ENCODE data around the gene TXNRD2.

Gene TXNRD2

GRCh38 chr22:19847345-19847632, 94.3 kb downstream of the TXNRD2 start:
- H3K27me3 ChIP-seq (ENCODE audit: insufficient read depth, low read length), result no peaks in the 10 kb centered on the region
- peaks cover 5% of the 10 kb centered on the region; the same call in 1 of the 2 replicates for H3K36me3 ChIP-seq (ENCODE audit: insufficient read depth, low read length)
- no peak overlapping the region for H3K4me3 ChIP-seq (ENCODE audit: low read depth, low read length)
- H3K4me1 ChIP-seq (ENCODE audit: control insufficient read depth, insufficient read depth, low read length, unreplicated experiment), result peaks cover 12% of the 10 kb centered on the region
- H2AFZ ChIP-seq (ENCODE audit: low read length, unreplicated experiment), result no peak overlapping the region
- no peak overlapping the region for H3K27ac ChIP-seq (ENCODE audit: low read depth, low read length)
- peaks cover 18% of the 10 kb centered on the region for H3K79me2 ChIP-seq (ENCODE audit: control insufficient read depth, insufficient read depth, low read length, unreplicated experiment)

- H3K79me2 ChIP-seq (ENCODE audit: control insufficient read depth, insufficient read depth, low read length, unreplicated experiment), result peaks cover 13% of the 10 kb centered on the region
- H3K36me3 ChIP-seq (ENCODE audit: insufficient read depth, low read length), result peaks cover 5% of the 10 kb centered on the region; the same call in 1 of the 2 replicates
Measured at GRCh38 chr22:19846620-19847344, 94.8 kb downstream of the TXNRD2 start.

DNA sequence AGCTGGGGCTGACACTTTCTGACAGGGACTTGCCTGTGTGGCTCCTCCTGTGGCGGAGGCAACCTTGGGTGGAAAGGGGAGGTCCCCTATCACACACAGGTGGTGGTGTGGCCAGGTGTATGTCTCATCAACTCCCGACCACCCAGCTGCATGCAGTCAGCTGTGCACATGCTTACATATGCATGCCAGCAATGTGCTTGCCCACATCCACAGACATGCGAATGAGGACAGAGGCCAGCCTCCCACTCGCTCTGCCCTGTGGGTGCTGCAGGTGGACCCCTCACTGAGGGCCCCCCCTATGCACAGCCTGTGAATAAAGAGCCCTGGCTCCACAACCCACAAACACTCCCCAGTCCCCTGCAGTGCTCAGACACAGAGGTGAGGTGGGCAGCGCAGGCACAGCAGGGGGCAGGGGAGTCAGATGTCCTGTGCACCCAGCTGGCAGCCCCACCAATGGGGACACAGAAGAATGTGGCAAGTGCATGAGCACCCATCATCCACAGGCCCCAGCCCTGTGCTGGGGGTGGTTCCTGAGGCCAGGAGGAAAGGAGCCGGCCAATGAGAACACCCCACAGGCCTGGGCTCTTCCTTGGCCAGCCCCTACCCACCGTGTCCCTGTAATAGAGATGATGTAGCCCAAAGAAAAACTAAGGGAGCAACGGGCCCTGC, 96.4 kb downstream of the TXNRD2 start:
- no peaks in the 10 kb centered on the region for H3K27me3 ChIP-seq (ENCODE audit: insufficient read depth, low read length)
- no peak overlapping the region for H2AFZ ChIP-seq (ENCODE audit: low read length, unreplicated experiment)
- H3K4me1 ChIP-seq (ENCODE audit: control insufficient read depth, insufficient read depth, low read length, unreplicated experiment), result peaks cover 12% of the 10 kb centered on the region
- no peak overlapping the region for H3K27ac ChIP-seq (ENCODE audit: low read depth, low read length)
- H3K4me3 ChIP-seq (ENCODE audit: low read depth, low read length), result no peak overlapping the region
- H3K36me3 ChIP-seq (ENCODE audit: insufficient read depth, low read length), result peaks cover 2% of the 10 kb centered on the region; the same call in 1 of the 2 replicates
- H3K79me2 ChIP-seq (ENCODE audit: control insufficient read depth, insufficient read depth, low read length, unreplicated experiment), result peaks cover 1% of the 10 kb centered on the region

More at GRCh38 chr22:19846620-19847344, 94.8 kb downstream of the TXNRD2 start:
- H3K27me3 ChIP-seq (ENCODE audit: insufficient read depth, low read length), result no peaks in the 10 kb centered on the region
- peaks cover 12% of the 10 kb centered on the region for H3K4me1 ChIP-seq (ENCODE audit: control insufficient read depth, insufficient read depth, low read length, unreplicated experiment)
- H2AFZ ChIP-seq (ENCODE audit: low read length, unreplicated experiment), result no peak overlapping the region
- no peak overlapping the region for H3K27ac ChIP-seq (ENCODE audit: low read depth, low read length)
- H3K4me3 ChIP-seq (ENCODE audit: low read depth, low read length), result no peak overlapping the region

DNA sequence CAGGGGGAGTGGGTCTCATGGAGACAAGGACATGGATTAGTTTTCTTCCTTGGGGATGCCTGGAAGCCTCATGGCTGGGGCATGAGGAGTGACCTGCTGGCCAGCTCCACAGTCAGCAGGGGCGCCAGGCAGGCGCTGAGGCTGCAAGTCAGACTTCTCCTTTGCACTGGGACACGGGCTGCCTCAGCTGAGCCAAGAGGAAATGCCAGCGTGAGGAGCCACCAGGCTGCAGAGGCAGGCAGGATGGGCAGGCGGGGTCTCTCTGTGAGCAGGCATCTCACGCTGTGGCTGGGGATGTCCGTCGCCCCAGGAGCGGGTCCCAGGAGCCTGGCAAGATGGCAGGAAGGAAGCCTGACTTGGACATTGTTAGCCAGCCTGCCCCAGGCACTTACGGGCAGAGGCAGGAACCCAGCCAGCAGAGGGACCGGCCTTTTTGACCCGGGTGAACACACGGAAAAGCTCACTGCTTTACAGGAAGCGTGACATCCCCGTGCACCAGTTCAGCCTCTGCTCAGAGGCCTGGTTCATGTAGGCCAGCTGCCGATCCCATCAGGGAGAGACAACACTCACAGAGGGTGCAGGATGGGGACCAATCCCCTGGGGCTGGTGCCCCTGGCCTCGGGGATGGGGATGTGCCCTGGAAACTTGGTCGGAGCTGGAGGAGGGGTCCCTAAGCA, 97.1 kb downstream of the TXNRD2 start:
- Histone ChIP-seq H3K27ac (ENCODE audit: low read depth, low read length) (no peak overlapping the region), H3K79me2 (ENCODE audit: control insufficient read depth, insufficient read depth, low read length, unreplicated experiment) (no peaks in the 10 kb centered on the region), H3K4me3 (ENCODE audit: low read depth, low read length) (no peak overlapping the region), H3K4me1 (ENCODE audit: control insufficient read depth, insufficient read depth, low read length, unreplicated experiment) (peaks cover 12% of the 10 kb centered on the region), H3K27me3 (ENCODE audit: insufficient read depth, low read length) (no peaks in the 10 kb centered on the region), H2AFZ (ENCODE audit: low read length, unreplicated experiment) (no peak overlapping the region), H3K36me3 (ENCODE audit: insufficient read depth, low read length) (no peaks in the 10 kb centered on the region)

- H3K36me3 ChIP-seq (ENCODE audit: insufficient read depth, low read length), result no peaks in the 10 kb centered on the region
- peaks cover 12% of the 10 kb centered on the region for H3K4me1 ChIP-seq (ENCODE audit: control insufficient read depth, insufficient read depth, low read length, unreplicated experiment)
- no peaks in the 10 kb centered on the region for H3K79me2 ChIP-seq (ENCODE audit: control insufficient read depth, insufficient read depth, low read length, unreplicated experiment)
- H3K27me3 ChIP-seq (ENCODE audit: insufficient read depth, low read length), result no peaks in the 10 kb centered on the region
- H2AFZ ChIP-seq (ENCODE audit: low read length, unreplicated experiment), result no peak overlapping the region
- H3K27ac ChIP-seq (ENCODE audit: low read depth, low read length), result no peak overlapping the region
- H3K4me3 ChIP-seq (ENCODE audit: low read depth, low read length), result no peak overlapping the region
Measured at GRCh38 chr22:19843857-19844376, 97.7 kb downstream of the TXNRD2 start.

GRCh38 chr22:19843107-19843856, 98.3 kb downstream of the TXNRD2 start:
- Histone ChIP-seq H3K4me1 (ENCODE audit: control insufficient read depth, insufficient read depth, low read length, unreplicated experiment) (peaks cover 12% of the 10 kb centered on the region), H3K4me3 (ENCODE audit: low read depth, low read length) (no peak overlapping the region), H3K36me3 (ENCODE audit: insufficient read depth, low read length) (no peaks in the 10 kb centered on the region), H3K79me2 (ENCODE audit: control insufficient read depth, insufficient read depth, low read length, unreplicated experiment) (no peaks in the 10 kb centered on the region), H3K27me3 (ENCODE audit: insufficient read depth, low read length) (no peaks in the 10 kb centered on the region), H2AFZ (ENCODE audit: low read length, unreplicated experiment) (no peak overlapping the region), H3K27ac (ENCODE audit: low read depth, low read length) (no peak overlapping the region)

DNA sequence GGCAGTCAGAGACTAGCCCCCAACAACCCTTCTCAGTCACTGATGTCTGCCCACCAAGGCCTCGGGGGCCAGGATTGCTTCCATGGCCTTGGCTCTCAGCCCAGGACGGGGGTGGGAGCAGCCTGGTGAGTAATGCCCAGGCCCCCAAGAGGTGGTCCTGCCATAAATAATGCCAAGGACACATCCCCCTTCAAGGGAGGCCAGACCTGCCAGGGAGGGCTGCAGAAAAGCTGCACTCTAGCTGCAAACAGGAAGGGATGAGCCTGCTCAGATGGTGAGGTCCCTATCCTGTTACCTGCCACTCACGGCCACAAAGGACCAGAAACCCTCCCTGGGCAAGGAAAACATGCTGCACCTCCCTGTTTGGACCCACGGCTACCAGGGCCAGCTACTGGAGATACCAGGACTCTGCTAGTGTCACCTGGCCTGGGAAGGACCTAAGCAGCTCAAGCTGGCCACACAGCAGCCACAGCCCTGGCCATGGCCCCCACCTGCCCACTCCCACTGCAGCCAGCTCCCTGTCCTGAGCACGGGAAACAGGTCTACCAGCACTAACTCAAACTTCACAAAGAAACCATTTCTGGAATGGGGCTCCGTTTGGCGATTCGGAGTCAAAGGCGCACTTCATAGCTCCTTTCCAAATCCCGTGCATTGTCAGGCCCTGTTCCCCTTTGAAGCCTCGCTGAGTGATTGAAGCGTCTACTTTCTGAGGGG, 99.1 kb downstream of the TXNRD2 start:
- Histone ChIP-seq H3K27ac (ENCODE audit: low read depth, low read length) (no peak overlapping the region), H3K4me3 (ENCODE audit: low read depth, low read length) (no peak overlapping the region), H2AFZ (ENCODE audit: low read length, unreplicated experiment) (no peak overlapping the region), H3K36me3 (ENCODE audit: insufficient read depth, low read length) (no peaks in the 10 kb centered on the region), H3K27me3 (ENCODE audit: insufficient read depth, low read length) (no peaks in the 10 kb centered on the region), H3K79me2 (ENCODE audit: control insufficient read depth, insufficient read depth, low read length, unreplicated experiment) (no peaks in the 10 kb centered on the region), H3K4me1 (ENCODE audit: control insufficient read depth, insufficient read depth, low read length, unreplicated experiment) (peaks cover 12% of the 10 kb centered on the region)

- no peaks in the 10 kb centered on the region for H3K79me2 ChIP-seq (ENCODE audit: control insufficient read depth, insufficient read depth, low read length, unreplicated experiment)
- H3K36me3 ChIP-seq (ENCODE audit: insufficient read depth, low read length), result no peaks in the 10 kb centered on the region
- no peak overlapping the region for H3K4me3 ChIP-seq (ENCODE audit: low read depth, low read length)
- no peaks in the 10 kb centered on the region for H3K27me3 ChIP-seq (ENCODE audit: insufficient read depth, low read length)
- H2AFZ ChIP-seq (ENCODE audit: low read length, unreplicated experiment), result no peak overlapping the region
- H3K4me1 ChIP-seq (ENCODE audit: control insufficient read depth, insufficient read depth, low read length, unreplicated experiment), result peaks cover 12% of the 10 kb centered on the region
- H3K27ac ChIP-seq (ENCODE audit: low read depth, low read length), result no peak overlapping the region
Measured at GRCh38 chr22:19841641-19842392, 99.8 kb downstream of the TXNRD2 start.

DNA sequence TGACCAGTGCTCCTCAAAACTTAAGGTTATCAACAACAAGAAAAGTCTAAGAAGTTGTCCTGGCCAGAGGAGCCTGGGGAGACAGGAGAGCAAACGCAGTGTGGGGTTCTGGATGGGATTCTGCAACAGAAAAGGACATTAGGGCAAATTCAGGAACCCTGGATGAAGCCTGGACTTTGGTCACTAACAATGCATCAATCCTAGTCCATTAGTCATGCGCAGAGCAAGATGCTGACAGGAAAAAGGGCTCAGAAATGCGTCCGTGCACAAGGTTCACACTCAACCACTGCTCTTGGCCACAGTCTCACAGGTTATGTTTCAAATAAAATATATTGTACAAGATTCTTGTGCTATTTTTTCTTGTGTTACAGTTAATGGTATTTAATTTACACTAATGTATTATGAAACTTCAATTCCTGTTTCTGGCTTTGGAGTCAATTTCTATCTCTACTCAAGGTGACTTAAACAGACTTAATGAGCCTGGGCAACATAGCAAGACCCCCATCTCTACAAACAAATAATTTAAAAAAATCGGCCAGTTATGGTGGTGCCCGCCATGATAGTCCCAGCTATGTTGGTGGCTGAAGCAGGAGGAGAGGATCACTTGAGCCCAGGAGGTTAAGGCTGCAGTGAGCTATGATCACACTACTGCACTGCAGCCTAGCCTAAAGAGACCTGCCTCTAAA, 100.5 kb downstream of the TXNRD2 start:
- Histone ChIP-seq H3K4me1 (ENCODE audit: control insufficient read depth, insufficient read depth, low read length, unreplicated experiment) (peaks cover 12% of the 10 kb centered on the region), H3K4me3 (ENCODE audit: low read depth, low read length) (no peak overlapping the region), H3K79me2 (ENCODE audit: control insufficient read depth, insufficient read depth, low read length, unreplicated experiment) (no peaks in the 10 kb centered on the region), H3K27me3 (ENCODE audit: insufficient read depth, low read length) (no peaks in the 10 kb centered on the region), H3K27ac (ENCODE audit: low read depth, low read length) (no peak overlapping the region), H2AFZ (ENCODE audit: low read length, unreplicated experiment) (no peak overlapping the region), H3K36me3 (ENCODE audit: insufficient read depth, low read length) (no peaks in the 10 kb centered on the region)
